Lower leg skin (tissue), 4 donors: ENCODE data around the gene DRC7. TPM values are rescaled to one million over a fixed set of nuclear protein-coding genes. Genes with fewer than 3 reads are reported as not detected.

ENCODE experiments used
- DNase-seq, 2 donors: peaks; one replicate each; pipeline ENCODE4 v3.0.0-alpha.2; 2019; ENCODE audit warnings: low spot score in 2 of 2
- H3K4me3 ChIP-seq: fragments of 200-600 bp; sonication (generic); 2 replicates; pipeline ENCODE4 v1.5.1; 2017; ENCODE audit warnings: mild to moderate bottlenecking, low read depth; ENCODE audit not compliant: poor library complexity, severe bottlenecking
- POLR2A ChIP-seq, 2 donors: fragments of 450-650 bp; IDR thresholded peaks; one replicate each; pipeline ENCODE4 v1.6.1; 2016 to 2017; ENCODE audit warnings: antibody characterized with exemption in 2 of 2, mild to moderate bottlenecking in 1 of 2, moderate library complexity in 1 of 2
- WGBS, 2 donors: methylation state at CpG; one replicate each; pipeline ENCODE4 v1.1.5; 2018; 5-methylcytosine and 5-hydroxymethylcytosine counted together
- intact Hi-C: fragments of 100-400 bp; cut with DNase I; formaldehyde crosslinking; loops from one replicate; pipeline ENCODE4 v1.15.0; 2023; ENCODE audit warnings: low total_unique reads
- total RNA-seq, 4 donors: library from RNA; depleted of rRNA; stranded (reverse); fragments of >200 nt; gene quantifications; one replicate each; pipeline ENCODE4 v1.1.0, GENCODE V29; 2016
- TF ChIP-seq, protein P1 (sequence below), 3 donors: fragments of 450-650 bp; IDR thresholded peaks; one replicate each; pipeline ENCODE4 v1.5.1; 2016; ENCODE audit warnings: antibody characterized with exemption in 3 of 3, mild to moderate bottlenecking in 3 of 3, moderate library complexity in 2 of 3

Gene DRC7
- total RNA-seq, 4 donors from 2014 or later, result not detected

- intact Hi-C loops, result no loop called here
- 59 to 85% methylated on average over 2 of the region's 2 CpGs for WGBS, 2 donors
- no peak for DNase-seq
- no peak overlapping the region for H3K4me3 ChIP-seq
- no peak for TF ChIP-seq POLR2A (IDR thresholded peaks at IDR 0.05)
- TF ChIP-seq, protein P1, sequence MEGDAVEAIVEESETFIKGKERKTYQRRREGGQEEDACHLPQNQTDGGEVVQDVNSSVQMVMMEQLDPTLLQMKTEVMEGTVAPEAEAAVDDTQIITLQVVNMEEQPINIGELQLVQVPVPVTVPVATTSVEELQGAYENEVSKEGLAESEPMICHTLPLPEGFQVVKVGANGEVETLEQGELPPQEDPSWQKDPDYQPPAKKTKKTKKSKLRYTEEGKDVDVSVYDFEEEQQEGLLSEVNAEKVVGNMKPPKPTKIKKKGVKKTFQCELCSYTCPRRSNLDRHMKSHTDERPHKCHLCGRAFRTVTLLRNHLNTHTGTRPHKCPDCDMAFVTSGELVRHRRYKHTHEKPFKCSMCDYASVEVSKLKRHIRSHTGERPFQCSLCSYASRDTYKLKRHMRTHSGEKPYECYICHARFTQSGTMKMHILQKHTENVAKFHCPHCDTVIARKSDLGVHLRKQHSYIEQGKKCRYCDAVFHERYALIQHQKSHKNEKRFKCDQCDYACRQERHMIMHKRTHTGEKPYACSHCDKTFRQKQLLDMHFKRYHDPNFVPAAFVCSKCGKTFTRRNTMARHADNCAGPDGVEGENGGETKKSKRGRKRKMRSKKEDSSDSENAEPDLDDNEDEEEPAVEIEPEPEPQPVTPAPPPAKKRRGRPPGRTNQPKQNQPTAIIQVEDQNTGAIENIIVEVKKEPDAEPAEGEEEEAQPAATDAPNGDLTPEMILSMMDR (IDR thresholded peaks at IDR 0.05), result no peak
These were observed 2.0 kb upstream of the DRC7 start for GRCh38 chr16:57692636-57693035.

DNA sequence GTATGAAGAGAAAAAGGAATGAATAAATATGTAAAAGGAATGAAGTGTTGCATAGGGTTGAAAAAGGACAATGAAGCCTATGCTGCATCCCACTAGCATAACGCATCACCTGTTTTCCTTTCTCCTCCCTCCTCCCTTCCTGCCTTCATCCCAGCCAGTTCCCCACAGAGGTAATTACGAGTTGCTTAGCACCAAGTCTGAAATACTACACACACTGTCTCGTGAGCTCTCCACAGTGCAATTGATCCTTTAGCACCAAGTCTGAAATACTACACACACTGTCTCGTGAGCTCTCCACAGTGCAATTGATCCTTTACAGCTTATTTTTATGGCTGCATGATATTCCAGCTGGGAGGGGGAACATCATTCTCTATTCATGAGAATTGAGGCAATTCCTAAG, 1.1 kb upstream of the DRC7 start:
- DNase-seq, result no peak
- intact Hi-C loops, result no loop called here
- no peak for TF ChIP-seq POLR2A (IDR thresholded peaks at IDR 0.05)
- TF ChIP-seq, protein P1 (IDR thresholded peaks at IDR 0.05), result no peak
- WGBS, 2 donors, result 67 to 82% methylated on average over 4 of the region's 4 CpGs
- H3K4me3 ChIP-seq, result no peak overlapping the region

DNA sequence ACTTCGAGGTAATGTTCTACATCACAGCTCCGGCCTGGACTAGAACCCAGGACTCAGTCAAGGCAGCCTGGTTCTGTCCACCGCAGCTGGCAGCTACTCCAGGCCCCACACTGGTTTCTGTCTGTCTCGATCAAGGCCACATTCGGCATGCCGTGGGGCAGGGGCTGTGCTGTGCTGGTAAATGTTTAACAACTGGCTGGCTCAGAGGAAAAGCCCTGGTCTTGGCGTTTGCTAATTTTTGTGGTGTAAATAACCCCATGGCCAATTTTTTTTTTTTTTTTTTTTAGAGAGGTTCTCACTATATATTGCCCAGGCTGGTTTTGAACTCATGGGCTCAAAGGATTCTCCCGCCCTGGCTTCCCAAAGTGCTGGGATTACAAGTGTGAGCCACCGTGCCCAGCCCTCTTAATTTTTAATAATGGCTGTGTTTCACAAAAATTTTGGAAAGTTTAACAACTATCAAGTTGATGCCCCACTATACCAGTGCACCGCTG, 328 bp upstream of the DRC7 start:
- intact Hi-C loops, result no loop called here
- DNase-seq, result peak in 1 of 2 donors; percentile 67
- 64 to 68% methylated on average over 10 of the region's 10 CpGs for WGBS, 2 donors
- TF ChIP-seq, protein P1 (IDR thresholded peaks at IDR 0.05), result no peak
- TF ChIP-seq POLR2A (IDR thresholded peaks at IDR 0.05), result no peak
- no peak overlapping the region for H3K4me3 ChIP-seq

DNA sequence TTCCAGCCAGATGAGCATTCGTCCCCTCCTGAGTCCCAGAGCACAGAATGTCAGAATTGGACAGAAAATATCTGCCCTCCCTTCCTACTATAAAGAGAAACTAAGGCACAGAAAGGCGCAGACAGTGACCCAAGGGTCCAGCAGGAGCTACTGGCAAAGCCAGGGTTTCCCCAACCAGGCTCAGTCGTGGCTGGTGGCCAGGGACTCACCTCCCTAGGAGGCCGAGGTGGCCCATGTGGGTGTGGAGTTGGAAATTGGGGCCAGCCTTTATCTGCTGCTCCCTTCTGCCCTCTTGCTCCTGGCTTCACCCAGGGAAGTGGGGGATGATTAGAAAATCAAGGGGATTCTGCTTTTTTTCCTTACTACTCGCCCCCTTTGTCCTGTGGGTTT, 1.1 kb downstream of the DRC7 start:
- intact Hi-C loops, result no loop called here
- peak in 1 of 2 donors; percentile 65 for DNase-seq
- H3K4me3 ChIP-seq, result no peak overlapping the region
- TF ChIP-seq, protein P1 (IDR thresholded peaks at IDR 0.05), result no peak
- TF ChIP-seq POLR2A (IDR thresholded peaks at IDR 0.05), result no peak
- WGBS, 2 donors, result 70 to 73% methylated on average over 5 of the region's 5 CpGs

DNA sequence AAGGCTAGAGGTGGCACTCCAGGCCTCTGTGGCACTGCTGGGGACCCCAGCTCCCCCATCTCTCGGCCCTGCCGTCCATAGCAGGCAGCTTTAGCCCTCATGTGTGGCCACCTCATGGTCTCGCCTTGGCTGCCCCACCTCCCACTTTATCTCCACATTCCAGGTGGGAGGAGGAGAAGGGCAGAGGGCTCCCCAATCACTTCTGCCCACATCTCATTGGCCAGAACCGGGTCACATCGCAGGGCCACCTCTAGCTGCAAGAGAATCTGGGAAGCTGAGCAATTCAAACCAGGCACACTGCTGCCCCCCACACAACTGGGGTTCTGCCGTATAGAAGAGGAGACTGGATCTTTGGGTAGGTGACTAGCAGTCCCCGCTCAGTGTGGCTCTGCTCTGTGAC, 1.6 kb downstream of the DRC7 start:
- WGBS, 2 donors, result 68 to 82% methylated on average over 7 of the region's 7 CpGs

More for the DNA sequence above, 1.6 kb downstream of the DRC7 start:
- no peak for TF ChIP-seq POLR2A (IDR thresholded peaks at IDR 0.05)
- TF ChIP-seq, protein P1 (IDR thresholded peaks at IDR 0.05), result no peak
- intact Hi-C loops, result no loop called here
- H3K4me3 ChIP-seq, result no peak overlapping the region
- DNase-seq, result peak in 1 of 2 donors; percentile 56
